AG04449 (cell line): ENCODE data around the gene IER5L.

Experiments
- CTCF ChIA-PET: fragments of 350-600 bp; formaldehyde crosslinking; extraction: SDS; loops from one replicate; lab custom pipeline; 2021; ENCODE audit warnings: antibody characterized with exemption; lab: Yijun Ruan, JAX
- POLR2A ChIA-PET: fragments of 400-600, 350-600 bp; formaldehyde crosslinking; extraction: SDS; loops from one replicate; lab custom pipeline; 2020; ENCODE audit warnings: antibody characterized with exemption, inconsistent platforms; lab: Yijun Ruan, JAX
- DNase-seq: peaks from one replicate; pipeline ENCODE4 v3.0.0-alpha.2; 2010; ENCODE audit warnings: low read depth, low spot score
- H3K4me3 ChIP-seq: 2 replicates; pipeline ENCODE4 v1.5.1; 2011; ENCODE audit warnings: low read depth, mild to moderate bottlenecking, control low read depth, low read length
- TF ChIP-seq, protein P1 (sequence below): IDR thresholded peaks from one replicate; pipeline ENCODE4 v1.5.1; 2011; ENCODE audit warnings: mild to moderate bottlenecking, moderate library complexity, low read length, control low read depth, inconsistent platforms; ENCODE audit not compliant: insufficient read depth; ENCODE audit errors: missing control alignments

The IER5L gene

DNA sequence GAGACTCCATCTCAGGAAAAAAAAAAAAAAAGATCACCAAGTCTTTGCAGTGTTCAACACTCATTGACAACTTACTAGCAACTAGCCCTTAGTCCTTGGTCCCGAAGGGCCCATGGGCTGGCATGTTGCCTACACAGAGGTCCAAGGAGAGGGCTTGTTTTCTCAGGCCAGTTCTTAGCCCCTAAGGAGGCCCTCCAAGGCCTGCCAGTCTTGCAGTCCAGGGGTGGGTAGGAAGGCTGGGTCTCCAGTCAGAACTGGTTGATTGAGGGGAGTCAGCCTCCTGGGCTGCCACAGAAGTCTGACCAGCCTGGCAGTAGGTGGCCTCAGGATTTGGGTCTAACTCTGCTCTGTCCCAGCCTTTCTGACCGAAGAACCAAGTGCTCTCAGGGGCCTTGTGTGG lies 32.7 kb downstream of the IER5L start:
- DNase-seq = no peak
- TF ChIP-seq, protein P1, sequence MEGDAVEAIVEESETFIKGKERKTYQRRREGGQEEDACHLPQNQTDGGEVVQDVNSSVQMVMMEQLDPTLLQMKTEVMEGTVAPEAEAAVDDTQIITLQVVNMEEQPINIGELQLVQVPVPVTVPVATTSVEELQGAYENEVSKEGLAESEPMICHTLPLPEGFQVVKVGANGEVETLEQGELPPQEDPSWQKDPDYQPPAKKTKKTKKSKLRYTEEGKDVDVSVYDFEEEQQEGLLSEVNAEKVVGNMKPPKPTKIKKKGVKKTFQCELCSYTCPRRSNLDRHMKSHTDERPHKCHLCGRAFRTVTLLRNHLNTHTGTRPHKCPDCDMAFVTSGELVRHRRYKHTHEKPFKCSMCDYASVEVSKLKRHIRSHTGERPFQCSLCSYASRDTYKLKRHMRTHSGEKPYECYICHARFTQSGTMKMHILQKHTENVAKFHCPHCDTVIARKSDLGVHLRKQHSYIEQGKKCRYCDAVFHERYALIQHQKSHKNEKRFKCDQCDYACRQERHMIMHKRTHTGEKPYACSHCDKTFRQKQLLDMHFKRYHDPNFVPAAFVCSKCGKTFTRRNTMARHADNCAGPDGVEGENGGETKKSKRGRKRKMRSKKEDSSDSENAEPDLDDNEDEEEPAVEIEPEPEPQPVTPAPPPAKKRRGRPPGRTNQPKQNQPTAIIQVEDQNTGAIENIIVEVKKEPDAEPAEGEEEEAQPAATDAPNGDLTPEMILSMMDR = no peak
- CTCF ChIA-PET = interaction anchor here (1.3 to 18.3 kb wide), 5 partner anchors 13 to 479 kb away, joined by 3 to 345 read pairs (median 16); partner anchors contain the start of gene IER5L
- no peak overlapping the region for H3K4me3 ChIP-seq
- POLR2A ChIA-PET = interaction anchor here (1.6 to 11.6 kb wide), 4 partner anchors 21 to 351 kb away, joined by 5 to 233 read pairs (median 8); partner anchors contain the start of gene IER5L

DNA sequence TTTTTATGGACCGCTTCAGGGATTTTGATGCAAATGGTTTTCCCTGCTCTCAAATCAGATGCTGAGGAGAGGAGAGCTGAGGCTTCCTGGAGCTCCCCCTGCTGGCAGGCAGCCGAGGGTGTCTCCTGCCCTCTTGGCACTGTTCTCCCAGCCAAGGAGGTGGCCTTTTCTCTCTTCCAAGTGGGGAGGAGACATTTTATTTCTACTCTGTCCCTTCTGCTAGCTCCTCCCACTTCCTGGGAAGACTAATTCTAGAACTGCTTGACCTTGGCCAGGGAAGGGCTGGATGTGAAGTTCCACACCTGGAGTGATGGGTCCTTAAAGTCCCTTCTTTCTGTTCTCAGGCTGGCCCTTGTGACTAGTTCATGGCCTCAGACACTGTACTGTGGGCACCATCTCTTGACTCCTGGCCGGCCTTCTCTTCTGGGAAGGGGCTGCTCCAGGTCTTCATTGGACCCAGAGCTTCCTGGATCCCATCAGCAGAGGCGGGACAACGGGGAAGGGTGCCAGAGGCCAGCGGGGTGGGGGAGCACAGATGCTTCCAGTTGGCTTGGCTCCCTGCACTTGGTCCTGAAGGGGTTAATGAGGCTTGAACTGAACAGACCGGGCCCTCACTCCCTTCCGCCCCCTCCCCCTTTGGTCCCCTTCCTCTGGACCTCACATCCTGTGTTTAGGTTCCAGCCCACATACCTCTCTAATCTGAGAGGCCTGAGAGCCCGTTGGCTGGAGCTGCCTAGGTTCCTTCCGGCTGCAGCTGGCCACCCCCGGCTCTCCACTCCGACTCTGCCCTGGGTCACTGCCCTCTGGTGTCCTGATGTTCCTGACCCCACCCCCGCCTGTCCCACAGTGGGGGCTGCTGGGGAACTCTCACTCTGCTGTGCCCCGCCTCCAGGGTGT lies 34.8 kb downstream of the IER5L start:
- CTCF ChIA-PET = interaction anchor here (0.5 to 24.0 kb wide), 55 partner anchors 9 to 552 kb away, joined by 3 to 735 read pairs (median 5); partner anchors contain the start of genes C9orf50, IER5L and NTMT1
- DNase-seq = peak; percentile 64
- H3K4me3 ChIP-seq = peak overlapping the region; percentile 37
- TF ChIP-seq, protein P1 = peak; percentile 99
- POLR2A ChIA-PET = interaction anchor here (0.6 to 11.6 kb wide), 16 partner anchors 9 to 484 kb away, joined by 3 to 233 read pairs (median 3); partner anchors contain the start of genes IER5L and NTMT1

- DNase-seq = no peak
- TF ChIP-seq, protein P1 = no peak
- ChIA-PET CTCF (interaction anchor here (0.5 to 24.0 kb wide), 61 partner anchors 10 to 553 kb away, joined by 3 to 735 read pairs (median 4); partner anchors contain the start of genes C9orf50, IER5L and NTMT1), POLR2A (interaction anchor here (0.6 to 11.6 kb wide), 18 partner anchors 10 to 485 kb away, joined by 3 to 233 read pairs (median 3); partner anchors contain the start of genes IER5L and NTMT1)
- peak overlapping the region; percentile 29 for H3K4me3 ChIP-seq
Observed at GRCh38 chr9:129142138-129142935, 35.7 kb downstream of the IER5L start.

DNA sequence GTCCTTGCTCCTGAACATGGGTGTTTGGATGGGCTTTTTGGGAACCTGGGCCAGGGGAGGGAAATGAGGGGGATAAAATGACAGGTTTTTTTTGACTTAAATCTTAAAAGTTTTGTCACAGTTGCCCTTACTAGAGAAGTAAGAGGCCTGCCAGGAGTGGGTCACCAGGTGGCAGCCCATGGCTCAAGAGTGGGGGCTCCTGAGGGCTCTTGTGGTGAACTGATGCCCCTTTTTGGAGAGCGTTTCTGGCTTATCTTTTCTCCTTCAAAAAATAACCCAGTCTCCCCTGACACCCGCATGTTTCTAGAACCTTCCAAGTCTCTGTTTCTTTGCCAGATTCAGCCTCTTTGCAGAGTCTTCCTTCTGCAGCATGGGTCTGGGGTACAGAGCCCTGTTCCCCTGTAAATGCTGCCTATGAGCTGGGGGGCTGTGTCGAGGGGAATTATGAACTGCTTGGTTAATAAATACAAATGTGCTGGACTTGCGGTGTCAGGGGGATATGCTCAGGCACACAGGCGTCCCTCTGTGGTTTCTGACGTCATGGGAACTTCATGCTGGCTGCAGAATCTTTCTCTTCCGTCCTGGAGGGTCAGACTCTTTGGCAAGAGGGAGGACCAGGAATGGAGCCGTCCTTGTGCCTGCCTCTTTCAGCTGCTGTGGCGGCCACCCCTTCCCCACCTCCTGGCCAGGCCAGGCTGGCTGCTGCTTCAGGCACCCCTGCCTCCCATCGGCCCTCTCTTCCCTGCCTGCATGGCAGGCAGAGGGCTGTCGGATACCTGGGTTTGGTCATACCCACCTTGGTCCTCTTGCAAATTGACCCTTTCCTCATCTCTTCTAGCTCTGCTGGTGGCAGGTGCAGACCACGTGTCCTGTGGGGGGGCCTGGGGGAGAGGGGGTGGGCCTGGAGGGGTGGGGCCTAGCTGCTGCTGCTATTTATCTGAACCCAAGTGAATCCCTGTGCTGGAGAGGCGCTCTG lies 36.7 kb downstream of the IER5L start:
- TF ChIP-seq, protein P1 = no peak
- peak; percentile 83 for DNase-seq
- CTCF ChIA-PET = interaction anchor here (0.7 to 24.0 kb wide), 27 partner anchors 9 to 500 kb away, joined by 3 to 735 read pairs (median 10); partner anchors contain the start of genes C9orf50, IER5L and NTMT1
- POLR2A ChIA-PET = interaction anchor here (1.0 to 11.6 kb wide), 11 partner anchors 33 to 485 kb away, joined by 3 to 233 read pairs (median 13); partner anchors contain the start of genes IER5L and NTMT1
- peak overlapping the region; percentile 36 for H3K4me3 ChIP-seq
